ENCODE results near the gene IPO9.

IPO9 gene

DNA sequence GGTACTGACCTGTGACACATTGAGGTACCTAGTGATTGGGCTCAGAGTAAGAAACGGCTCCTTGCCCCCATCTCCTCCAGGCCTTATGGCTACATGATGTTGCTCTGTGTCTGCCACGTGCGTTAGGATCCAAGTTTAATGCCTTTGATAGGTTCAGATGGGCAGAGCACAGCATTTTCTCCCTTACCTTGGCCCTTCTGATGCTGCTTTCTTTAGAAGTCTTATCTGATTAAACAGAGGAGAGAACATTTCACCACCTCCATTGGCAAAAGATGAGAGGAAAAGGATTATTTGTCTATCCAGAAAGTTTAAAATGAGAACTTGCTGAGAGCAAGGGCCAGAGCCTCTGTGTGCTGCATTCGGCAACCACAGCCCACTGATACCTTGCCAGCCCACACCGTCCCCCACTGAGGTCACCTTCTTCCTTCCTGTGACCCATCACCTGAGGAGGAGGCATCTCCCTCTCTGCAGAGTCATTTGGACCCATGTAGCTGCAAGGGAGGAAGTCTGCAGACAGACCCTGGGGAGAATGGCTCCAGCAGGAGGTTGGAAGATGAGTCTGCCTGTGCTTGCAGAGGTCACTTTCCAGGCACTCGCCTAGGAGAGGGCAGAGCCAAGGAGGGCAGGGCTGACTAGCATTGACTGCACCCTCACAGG is 76.4 kb downstream of the IPO9 start:
- DNase-seq (ENCODE audit: low read depth in 3 of 3), result no peak

DNA sequence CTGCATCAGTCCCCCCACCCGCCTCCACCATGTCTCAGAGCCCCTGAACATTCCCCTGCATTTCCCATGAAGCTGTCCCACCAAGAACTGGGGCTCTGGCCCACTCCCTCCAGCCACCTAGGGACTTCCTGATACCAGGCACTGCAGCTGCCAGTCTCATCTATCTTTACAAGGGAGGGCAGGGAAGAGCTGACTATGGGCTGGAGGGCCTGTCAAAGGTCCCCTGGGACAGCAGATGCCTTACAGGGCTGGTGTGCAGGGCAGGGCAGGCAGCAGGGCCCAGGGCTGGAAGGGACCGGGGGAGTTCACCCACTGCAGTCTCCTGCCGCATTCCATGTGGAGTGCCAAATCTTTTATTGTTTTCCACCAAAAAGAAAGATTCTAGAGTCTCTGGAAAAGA is 77.4 kb downstream of the IPO9 start:
- no peak for DNase-seq (ENCODE audit: low read depth in 3 of 3)

DNA sequence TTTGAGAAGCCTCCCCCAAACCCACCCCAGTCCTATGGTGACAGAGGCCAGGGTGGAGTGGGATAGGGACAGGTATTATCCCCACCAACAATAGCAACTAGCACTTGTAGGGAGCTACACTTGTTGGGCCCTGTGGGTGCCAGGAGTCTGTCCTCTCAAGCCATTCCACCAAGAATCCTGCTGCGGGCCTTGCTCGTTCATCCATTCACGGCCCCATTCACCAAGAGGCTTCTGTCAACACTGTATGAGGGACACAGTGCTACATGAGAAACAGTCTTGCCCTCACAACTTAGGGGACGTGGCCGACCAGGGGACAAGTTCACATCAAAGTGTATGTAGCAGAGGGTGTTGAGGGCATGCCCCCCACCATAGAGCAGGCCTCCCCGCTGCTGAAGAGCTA is 78.7 kb downstream of the IPO9 start:
- DNase-seq (ENCODE audit: low read depth in 3 of 3), result no peak

DNA sequence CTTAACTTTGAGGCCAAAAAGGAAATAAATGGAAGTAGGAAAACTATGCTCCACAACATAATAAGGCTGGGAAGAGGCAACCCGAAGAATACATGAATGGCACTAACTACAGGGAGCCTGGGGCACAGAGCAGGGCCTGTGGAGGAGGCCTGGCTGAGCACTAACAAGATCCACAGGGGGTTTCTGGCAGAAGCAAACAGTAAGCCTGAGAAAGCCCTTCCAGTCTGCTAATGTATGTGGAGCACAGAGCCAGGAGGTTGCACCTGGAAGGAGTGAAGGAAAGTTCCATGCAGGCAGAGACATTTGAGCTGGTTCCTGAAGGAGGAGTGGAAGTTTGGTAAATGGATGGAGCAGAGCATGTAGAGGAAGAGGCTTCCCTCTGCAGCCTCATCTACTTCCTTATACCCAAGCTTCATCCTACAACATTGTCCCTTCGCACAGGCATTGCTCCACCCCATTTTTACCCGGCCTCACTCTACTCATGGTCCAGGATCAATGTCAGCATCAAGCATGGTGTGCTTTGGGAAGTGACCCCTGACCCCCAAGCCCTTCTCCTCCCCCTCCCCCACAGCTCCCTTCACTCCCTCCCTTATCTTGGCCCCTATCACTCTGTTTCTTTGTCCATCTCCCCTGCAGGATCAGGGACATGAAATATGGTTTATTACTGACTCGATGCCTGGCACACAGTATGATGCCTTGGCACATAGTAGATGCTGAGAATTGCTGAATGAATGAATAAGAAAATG is 83.0 kb downstream of the IPO9 start:
- DNase-seq (ENCODE audit: low read depth in 3 of 3), result no peak

DNA sequence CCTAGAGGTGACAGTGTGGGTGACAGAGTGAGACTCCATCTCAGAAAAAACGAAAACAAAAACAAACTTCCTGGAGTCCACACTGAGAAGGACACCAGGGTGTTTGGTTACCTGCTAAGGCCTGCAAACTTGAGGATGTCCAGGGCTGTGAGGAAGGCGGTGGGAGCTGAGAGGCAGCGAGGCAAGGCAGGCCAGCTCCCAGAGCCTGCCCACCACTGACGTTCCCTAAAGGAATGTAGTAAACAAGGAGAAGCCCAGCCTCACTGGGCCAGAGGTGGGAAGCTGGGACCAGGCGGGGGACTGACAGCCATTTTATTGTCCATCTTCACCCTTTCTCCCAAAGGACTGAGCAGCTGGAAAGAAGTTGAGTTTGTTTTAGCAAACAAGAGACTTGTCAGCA is 83.9 kb downstream of the IPO9 start:
- DNase-seq (ENCODE audit: low read depth in 3 of 3), result no peak

DNA sequence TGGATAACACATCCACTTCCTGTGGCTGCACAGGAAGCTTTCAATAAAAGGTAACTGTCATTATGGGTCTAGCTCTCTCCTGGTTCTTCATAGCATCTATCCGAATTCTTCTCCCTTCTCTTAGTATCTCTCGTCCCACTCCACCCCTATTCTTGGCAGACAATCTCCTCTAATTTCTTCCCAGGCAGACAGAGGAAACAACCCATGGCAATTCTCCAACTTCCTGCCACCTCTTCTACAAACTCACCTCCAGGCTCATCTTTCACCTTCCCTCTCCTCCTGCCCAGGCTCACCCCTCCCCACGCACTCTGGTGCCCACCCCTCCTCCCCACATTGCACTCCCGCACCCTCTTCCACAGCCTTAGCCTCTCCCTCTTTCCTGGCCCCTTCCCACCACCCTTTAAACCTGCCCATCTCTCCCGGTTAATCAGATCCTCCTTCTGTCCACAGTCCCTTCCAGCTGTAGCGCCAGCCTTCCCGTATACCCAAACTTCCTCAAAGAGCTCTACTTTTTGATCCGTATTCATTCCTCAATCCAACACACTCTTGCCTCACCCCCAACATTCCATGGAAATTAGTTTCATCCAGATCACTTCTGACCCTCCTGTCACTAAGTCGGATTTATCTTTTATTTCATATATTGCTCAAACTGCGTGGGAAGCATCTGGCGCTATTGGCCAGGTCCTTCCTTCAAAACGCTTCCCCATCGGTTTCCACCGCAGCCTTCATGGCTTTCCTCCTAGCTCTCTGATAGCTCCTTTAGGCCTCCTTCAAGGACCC is 85.7 kb downstream of the IPO9 start:
- no peak for DNase-seq (ENCODE audit: low read depth in 3 of 3)

DNA sequence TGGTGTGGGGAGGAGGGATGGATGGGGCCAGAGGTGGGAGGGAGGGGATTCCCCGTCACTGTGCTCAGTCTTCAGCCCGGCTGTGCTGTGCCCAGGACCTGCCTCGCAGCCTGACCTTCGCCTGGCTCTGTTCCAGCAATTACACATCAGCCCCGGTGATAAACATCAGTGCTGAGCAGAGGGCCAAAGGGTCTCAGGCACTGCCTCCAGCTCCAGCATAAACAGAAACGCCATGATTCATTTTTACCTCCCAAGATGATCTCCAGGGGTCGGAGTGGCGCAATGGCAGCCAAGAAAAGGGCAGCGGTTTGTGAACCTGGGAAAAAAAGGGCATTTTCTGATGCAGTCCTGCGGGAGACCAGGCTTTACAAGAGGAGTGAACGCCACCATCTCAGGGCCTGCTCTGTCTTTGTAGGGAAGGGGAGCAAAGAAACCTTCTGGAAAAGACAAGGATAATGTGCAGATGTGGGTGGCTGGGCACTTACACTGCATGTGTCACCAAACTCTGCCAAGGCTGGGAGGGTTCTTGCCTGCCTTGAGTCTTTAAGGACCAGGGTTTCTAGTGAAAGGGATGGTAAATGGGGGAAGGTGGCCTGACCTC is 87.8 kb downstream of the IPO9 start:
- DNase-seq (ENCODE audit: low read depth in 3 of 3), result no peak

DNA sequence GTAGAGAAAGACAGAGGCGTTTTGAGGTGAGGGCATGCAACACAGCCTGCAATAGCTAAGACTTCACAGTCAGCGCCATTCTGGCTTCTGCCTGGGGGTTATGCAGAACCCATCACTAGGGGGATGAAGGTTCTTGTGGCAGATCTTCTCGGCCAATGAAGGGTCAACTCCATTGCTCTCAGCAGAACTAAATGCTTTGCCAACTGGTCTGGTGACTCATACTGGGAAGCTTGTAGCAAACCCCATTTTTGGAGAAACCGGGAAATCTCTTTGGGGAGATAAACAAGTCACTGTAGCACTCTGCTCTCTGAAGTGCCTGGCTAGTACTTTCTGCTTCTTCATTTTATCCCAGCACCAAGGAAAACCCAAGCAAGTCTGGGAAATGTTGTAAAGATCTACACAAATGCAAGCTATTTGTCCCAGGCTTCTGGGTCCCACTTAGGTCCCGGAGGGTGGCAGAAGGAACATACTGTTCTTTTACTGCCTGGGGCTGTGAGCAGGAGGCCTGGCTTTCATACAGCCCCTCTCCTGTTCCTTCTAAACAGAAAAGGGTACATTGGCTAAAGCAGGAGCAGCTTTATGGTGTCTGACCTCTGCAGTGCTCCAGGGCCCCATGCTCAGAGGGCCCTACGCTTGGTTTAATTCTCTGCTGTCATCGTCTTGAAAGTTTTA is 88.5 kb downstream of the IPO9 start:
- DNase-seq (ENCODE audit: low read depth in 3 of 3), result no peak

DNA sequence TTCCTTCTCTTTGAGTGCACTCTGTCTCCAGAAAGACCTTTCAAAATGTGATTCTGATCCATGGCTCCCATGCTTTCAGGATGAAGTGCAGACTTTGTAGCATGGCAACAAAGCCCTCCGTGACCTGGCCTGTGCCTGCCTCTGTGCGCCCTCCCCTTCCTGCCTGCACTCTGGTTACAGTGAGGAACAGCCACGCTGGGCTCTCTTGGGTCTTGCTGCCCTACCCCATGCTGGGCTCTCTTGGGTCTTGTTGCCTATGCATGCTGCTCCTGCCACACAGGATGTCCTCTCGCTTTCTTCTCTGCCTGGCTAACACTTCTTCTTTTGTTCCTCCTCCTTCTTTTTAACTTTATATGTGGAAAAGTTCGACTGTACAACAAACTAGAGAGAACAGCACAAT is 89.4 kb downstream of the IPO9 start:
- no peak for DNase-seq (ENCODE audit: low read depth in 3 of 3)

DNA sequence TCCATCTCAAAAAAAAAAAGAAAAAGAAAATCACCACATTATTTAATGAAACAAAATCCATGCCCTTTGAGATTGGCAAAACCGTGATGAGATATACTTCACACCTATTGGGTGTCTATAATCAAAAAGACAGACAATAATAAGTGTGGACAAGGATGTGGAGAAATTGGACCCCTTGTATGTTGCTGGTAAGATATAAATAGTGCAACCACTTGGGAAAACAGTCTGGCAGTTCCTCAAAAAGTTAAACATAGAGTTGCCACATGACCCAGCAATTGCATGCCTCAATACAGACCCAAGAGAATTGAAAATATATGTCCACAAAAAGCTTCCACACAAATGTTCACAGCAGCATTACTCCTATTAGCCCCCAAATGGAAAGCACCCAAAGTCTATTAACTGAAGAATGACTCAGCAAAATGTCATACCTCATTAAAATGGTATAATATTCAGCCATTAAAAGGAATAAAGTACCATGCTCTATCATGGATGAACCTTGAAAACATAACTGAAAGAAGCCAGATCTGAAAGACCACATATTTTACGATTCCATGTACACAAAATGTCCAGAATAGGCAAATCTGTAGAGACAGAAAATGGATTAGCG is 93.1 kb downstream of the IPO9 start:
- no peak for DNase-seq (ENCODE audit: low read depth in 3 of 3)

DNA sequence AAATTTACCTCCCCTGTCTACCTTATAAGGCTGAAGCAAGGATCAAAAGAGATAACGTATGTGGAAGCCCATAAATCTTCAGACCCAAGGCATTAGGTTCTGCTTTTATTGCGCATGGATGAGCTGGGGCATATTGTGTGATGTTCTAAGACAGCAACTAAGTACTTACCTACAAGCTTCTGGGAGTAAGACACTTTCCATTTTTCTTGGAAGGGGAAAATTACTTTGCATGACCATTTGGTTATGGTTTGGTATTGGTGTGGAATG is 96.3 kb downstream of the IPO9 start:
- no peak for DNase-seq (ENCODE audit: low read depth in 3 of 3)

DNA sequence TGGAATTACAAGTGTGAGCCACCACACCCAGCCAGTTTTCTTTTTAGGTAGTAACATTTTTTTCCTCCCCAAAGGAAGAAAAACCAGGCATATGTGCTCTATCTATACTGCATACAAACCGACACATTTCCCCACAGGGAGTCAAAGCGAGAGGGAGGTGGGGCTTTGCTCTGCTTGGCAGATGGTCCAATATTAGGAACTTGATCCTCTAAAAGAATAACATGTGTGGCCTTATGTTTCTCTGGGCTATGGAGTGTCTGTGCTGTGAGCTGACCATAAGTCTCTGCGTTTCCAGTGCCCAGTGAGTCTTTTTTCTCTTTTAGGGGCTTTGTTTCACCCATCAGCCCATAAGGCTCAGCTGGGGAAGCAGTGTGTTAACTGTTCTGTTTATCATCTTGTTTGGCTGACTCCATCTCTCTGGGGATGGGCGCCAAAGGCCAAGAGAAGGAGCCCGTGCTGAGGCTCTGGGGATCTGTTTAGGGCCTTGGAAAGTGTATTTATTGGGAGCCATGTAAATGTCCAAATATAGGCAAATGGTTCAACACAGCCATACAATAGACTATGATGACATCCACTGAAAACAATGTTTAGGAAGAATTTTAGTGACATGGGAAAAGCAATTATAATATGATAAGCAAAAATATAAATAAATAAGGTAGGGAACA is 97.2 kb downstream of the IPO9 start:
- DNase-seq (ENCODE audit: low read depth in 3 of 3), result no peak

DNA sequence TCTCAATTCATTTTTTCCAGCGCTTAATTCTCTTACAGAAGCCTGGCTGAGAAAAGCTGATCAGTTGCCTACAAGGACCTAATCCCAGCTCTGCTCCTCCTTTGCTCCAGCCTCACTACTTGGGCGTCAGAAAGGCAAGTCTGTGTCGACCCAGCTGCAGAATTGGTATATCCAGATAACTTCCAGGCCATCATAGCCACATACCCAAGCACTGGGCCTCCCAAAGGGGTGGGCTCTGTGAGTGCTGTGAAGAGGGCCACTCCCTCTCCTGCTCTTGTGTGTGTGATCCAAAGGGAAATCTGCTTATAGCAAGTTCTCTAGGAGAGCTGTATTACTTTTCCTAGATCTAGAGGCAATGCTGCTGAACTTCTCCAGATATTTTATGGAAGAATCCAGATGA is 99.3 kb downstream of the IPO9 start:
- no peak for DNase-seq (ENCODE audit: low read depth in 3 of 3)

DNA sequence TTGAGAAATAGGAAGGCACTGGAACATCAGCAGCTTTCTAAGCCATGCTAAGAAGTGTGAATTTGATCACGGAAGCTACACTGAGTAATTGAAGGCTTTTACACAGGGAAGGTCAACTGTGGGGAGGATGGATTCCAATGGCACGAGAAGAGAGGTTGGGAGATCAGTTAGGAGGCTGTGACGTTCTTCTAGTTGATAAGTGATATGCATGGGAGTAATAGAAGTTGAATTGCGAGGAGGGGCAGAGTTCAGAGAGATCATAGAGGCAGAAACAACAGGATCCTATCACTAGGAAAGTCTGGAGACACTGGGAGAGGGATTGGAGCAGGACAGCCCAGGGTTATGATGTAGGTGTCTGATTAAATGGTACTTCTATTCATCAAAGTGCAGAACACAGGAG is 101.2 kb downstream of the IPO9 start:
- no peak for DNase-seq (ENCODE audit: low read depth in 3 of 3)

DNA sequence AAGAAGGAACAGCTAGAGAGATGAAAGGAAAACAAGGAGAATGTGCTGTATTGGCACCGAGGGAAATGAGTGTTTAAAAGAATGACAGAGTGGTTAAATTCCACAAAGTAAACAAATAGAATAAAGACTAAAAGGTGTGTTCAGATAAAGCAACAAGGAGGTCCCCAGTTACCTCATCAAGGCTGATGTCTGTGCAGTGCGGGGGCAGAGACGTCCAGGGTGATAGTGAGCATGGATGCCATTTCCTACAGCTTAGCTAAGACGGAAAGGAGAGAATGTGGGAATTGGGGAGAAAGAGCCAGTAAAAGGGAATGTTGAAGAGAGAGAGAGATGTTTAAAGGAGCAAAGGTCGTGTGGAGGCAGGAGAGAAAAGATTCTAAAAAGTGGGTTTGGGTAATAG is 101.8 kb downstream of the IPO9 start:
- DNase-seq (ENCODE audit: low read depth in 3 of 3), result no peak
